Endothelial cell of umbilical vein (primary cell): Measurements from ENCODE around the gene BCAR3.

Experiments used
- POLR2AphosphoS5 ChIP-seq: IDR thresholded peaks from 2 replicates; pipeline ENCODE4 v1.6.1; 2012; ENCODE audit warnings: low read depth, mild to moderate bottlenecking, control low read depth, low read length, moderate library complexity; ENCODE audit not compliant: insufficient read depth
- TF ChIP-seq, protein P1 (sequence below), 2 donors: IDR thresholded peaks; 1 replicate in 1 of 2; 2 replicates in 1 of 2; pipeline ENCODE4 v1.5.1; 2011; ENCODE audit warnings: low read length in 2 of 2, mild to moderate bottlenecking in 2 of 2, moderate library complexity in 2 of 2, control low read depth in 1 of 2, inconsistent platforms in 1 of 2, low read depth in 1 of 2; ENCODE audit not compliant: insufficient read depth in 1 of 2; ENCODE audit errors: extremely low read depth in 1 of 2

DNA sequence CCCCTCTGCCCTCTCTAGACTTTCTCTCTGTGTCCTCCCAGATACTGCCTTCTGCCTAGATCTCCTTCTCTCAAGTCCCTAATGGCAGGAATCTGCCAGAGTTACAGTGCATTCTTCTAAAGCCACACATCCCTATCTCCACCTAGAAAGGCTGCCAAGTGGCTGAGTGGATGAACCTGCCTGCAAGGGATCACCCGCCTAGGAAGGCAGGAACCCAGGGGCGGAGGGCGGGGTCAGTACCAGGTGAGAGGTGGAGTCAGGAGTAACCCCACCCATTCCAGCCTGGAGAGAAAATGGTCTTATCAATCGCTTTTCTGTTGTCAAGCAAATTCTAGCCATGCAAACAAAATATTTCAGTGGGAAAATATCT is 60.8 kb downstream of the BCAR3 start:
- TF ChIP-seq, protein P1, sequence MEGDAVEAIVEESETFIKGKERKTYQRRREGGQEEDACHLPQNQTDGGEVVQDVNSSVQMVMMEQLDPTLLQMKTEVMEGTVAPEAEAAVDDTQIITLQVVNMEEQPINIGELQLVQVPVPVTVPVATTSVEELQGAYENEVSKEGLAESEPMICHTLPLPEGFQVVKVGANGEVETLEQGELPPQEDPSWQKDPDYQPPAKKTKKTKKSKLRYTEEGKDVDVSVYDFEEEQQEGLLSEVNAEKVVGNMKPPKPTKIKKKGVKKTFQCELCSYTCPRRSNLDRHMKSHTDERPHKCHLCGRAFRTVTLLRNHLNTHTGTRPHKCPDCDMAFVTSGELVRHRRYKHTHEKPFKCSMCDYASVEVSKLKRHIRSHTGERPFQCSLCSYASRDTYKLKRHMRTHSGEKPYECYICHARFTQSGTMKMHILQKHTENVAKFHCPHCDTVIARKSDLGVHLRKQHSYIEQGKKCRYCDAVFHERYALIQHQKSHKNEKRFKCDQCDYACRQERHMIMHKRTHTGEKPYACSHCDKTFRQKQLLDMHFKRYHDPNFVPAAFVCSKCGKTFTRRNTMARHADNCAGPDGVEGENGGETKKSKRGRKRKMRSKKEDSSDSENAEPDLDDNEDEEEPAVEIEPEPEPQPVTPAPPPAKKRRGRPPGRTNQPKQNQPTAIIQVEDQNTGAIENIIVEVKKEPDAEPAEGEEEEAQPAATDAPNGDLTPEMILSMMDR (IDR thresholded peaks at IDR 0.05; ENCODE audit: extremely low read depth in 1 of 2, insufficient read depth in 1 of 2, low read depth in 1 of 2, low read length in 2 of 2): no peak
- no peak for TF ChIP-seq POLR2AphosphoS5
